ENCODE measurements around the gene TFR2. TPM values are rescaled to one million over a fixed set of nuclear protein-coding genes. Genes with fewer than 3 reads are reported as not detected.

TFR2 gene
- total RNA-seq, 1 experiment from 2014 or later, result 5.7 TPM

DNA sequence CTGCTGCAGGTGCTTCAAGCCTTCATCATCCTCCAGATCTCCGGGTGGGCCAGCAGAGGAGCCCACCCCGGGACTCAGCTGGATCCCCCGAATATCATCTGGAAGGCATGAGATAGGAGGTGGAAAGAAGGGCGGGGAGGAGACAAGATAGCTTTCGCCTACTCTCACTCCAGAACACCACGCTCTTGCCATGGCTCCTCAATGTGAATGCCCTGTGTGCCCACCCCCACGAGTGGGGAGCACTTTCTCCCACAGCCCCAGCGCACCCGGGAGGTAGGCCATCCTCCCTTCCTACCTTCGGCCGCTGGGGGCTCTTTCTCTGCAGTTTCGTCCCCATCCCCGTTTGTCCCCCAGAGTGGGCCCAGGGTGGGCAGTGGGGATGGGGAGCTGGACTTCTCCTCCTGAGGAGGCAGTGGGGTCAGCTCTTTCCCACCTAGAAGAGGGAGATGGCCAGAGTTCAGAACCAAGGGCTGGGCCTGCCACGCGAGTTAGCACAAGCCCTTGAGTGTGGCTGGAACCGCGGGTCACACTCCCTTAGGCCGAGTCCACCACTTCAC is 43.8 kb upstream of the TFR2 start (continued):
- no peak for TF ChIP-seq ZNF281 (CRISPR knock-in tag; IDR thresholded peaks at IDR 0.05)
- TF ChIP-seq NFYB (CRISPR knock-in tag; conservative IDR thresholded peaks at IDR 0.05; ENCODE audit: low read depth), result no peak
- no peak for TF ChIP-seq JAZF1 (CRISPR knock-in tag; IDR thresholded peaks at IDR 0.05)
- TF ChIP-seq NR3C1 (CRISPR knock-in tag; conservative IDR thresholded peaks at IDR 0.05; ENCODE audit: low read depth), result no peak
- no peak for TF ChIP-seq IRF2 (CRISPR knock-in tag; IDR thresholded peaks at IDR 0.05; ENCODE audit: borderline replicate concordance, low read depth)

DNA sequence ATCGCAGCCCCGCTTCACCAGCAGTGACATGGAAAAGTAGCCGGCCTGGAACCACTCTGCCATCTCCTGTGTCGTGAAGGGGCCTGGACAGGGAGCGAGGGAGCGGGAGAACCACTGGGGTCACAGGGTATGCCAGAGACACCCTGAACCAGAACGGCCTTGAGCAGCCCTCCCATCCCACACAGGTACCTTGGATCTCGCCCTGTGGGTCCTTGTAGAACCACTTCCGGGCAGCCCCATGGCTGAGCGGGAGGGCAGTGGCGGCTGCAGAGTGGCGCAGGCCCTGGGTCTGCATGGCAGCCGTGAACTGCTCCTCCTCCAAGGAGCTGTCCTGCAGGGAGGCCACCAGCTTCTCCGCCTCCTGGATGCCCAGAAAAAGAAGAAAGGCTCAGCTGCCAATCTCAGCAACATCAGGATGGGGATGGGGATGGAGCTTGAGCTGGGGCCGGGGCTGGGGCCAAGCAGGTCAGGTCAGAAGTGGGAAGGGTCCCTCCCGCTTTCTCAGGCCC is 43.2 kb upstream of the TFR2 start:
- no peak for DNase-seq (ENCODE audit: low spot score)
- ATAC-seq, result no peak
- Mint-ChIP-seq H3K27me3 (ENCODE audit: low read depth) (no peaks in the 10 kb centered on the region), H3K36me3 (peaks cover 30% of the 10 kb centered on the region), H3K4me1 (peaks cover 10% of the 10 kb centered on the region; the same call in 1 of the 2 replicates), H3K4me3 (no peak overlapping the region), H3K9me3 (no peaks in the 10 kb centered on the region), H3K27ac (no peak overlapping the region)
- TF ChIP-seq, protein P1, sequence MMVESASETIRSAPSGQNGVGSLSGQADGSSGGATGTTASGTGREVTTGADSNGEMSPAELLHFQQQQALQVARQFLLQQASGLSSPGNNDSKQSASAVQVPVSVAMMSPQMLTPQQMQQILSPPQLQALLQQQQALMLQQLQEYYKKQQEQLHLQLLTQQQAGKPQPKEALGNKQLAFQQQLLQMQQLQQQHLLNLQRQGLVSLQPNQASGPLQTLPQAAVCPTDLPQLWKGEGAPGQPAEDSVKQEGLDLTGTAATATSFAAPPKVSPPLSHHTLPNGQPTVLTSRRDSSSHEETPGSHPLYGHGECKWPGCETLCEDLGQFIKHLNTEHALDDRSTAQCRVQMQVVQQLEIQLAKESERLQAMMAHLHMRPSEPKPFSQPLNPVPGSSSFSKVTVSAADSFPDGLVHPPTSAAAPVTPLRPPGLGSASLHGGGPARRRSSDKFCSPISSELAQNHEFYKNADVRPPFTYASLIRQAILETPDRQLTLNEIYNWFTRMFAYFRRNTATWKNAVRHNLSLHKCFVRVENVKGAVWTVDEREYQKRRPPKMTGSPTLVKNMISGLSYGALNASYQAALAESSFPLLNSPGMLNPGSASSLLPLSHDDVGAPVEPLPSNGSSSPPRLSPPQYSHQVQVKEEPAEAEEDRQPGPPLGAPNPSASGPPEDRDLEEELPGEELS (CRISPR knock-in tag; IDR thresholded peaks at IDR 0.05), result no peak
- TF ChIP-seq CREM (CRISPR knock-in tag; IDR thresholded peaks at IDR 0.05) (no peak), ZBTB21 (CRISPR knock-in tag; IDR thresholded peaks at IDR 0.05; ENCODE audit: borderline replicate concordance) (no peak), ZNF121 (CRISPR knock-in tag; IDR thresholded peaks at IDR 0.05) (no peak)
- TF ChIP-seq, protein P2, sequence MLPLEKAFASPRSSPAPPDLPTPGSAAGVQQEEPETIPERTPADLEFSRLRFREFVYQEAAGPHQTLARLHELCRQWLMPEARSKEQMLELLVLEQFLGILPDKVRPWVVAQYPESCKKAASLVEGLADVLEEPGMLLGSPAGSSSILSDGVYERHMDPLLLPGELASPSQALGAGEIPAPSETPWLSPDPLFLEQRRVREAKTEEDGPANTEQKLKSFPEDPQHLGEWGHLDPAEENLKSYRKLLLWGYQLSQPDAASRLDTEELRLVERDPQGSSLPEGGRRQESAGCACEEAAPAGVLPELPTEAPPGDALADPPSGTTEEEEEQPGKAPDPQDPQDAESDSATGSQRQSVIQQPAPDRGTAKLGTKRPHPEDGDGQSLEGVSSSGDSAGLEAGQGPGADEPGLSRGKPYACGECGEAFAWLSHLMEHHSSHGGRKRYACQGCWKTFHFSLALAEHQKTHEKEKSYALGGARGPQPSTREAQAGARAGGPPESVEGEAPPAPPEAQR (CRISPR knock-in tag; IDR thresholded peaks at IDR 0.05), result no peak
- CTCF ChIA-PET, result interaction anchor here (0.6 to 3.4 kb wide), 2 partner anchors 21 to 115 kb away, joined by 5 to 12 read pairs; partner anchors contain the start of gene POP7
- POLR2A ChIA-PET, result interaction anchor here (0.6 to 0.8 kb wide), 3 partner anchors 10 to 489 kb away, joined by 3 to 12 read pairs (median 4); no protein-coding TSS in a partner anchor

DNA sequence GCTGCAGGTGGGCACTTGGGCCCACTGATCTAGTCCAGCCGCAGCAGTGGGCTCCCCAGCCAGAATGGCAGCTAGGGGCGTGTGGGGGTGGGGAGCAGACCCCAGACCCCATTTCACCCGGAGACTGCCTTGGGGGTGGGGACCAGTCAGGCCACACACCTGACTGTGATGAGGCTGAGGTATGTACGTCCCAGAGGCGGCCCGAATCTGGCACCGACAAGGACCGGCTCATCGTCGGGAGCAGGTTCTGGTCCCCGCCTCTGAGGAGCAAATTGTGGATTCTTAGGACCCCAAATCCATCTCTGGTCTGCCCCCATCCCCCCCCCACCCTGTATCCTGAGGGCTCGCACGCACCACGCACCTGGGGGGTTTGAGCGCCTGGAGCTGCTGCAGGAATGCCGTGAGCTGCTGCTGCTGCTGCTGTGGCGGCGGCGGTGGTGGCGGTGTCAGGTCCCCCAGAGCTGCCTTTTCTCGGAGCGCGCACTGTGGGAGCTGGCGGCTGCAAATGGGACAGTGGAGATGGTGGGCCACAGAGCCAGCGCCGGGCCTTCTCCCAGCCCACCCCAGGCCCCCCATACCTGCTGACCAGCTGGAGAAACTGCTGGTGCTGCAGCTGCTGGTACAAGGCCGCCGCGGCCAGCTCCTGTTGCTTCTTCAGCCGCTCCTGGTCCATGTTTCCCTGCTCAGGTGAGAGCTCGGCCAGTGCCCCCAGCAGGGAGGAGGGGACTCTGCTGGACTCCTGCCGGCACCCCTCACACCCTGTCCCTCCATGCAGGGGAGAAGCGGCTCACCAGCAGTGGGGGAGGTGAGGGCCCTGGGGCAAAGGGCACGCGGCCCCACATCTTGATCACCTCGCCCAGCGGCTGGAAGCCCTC is 42.5 kb upstream of the TFR2 start:
- ChIA-PET POLR2A (interaction anchor here (0.6 to 0.9 kb wide), 3 partner anchors 11 to 490 kb away, joined by 3 to 4 read pairs (median 3); no protein-coding TSS in a partner anchor), CTCF (interaction anchor here (0.6 to 3.4 kb wide), 8 partner anchors 7 to 116 kb away, joined by 3 to 12 read pairs (median 5); partner anchors contain the start of gene POP7)
- DNase-seq (ENCODE audit: low spot score) (no peak), ATAC-seq (no peak)
- H3K4me3 Mint-ChIP-seq, result no peak overlapping the region
- no peak overlapping the region for H3K27ac Mint-ChIP-seq
- H3K27me3 Mint-ChIP-seq (ENCODE audit: low read depth), result no peaks in the 10 kb centered on the region
- peaks cover 9% of the 10 kb centered on the region for H3K4me1 Mint-ChIP-seq
- no peaks in the 10 kb centered on the region for H3K9me3 Mint-ChIP-seq
- TF ChIP-seq TP53 (CRISPR knock-in tag; IDR thresholded peaks at IDR 0.05), result no peak
- TF ChIP-seq SMAD4 (CRISPR knock-in tag; IDR thresholded peaks at IDR 0.05), result no peak
- no peak for TF ChIP-seq ELF4 (CRISPR knock-in tag; IDR thresholded peaks at IDR 0.05; ENCODE audit: low read depth)
- TF ChIP-seq, protein P3, sequence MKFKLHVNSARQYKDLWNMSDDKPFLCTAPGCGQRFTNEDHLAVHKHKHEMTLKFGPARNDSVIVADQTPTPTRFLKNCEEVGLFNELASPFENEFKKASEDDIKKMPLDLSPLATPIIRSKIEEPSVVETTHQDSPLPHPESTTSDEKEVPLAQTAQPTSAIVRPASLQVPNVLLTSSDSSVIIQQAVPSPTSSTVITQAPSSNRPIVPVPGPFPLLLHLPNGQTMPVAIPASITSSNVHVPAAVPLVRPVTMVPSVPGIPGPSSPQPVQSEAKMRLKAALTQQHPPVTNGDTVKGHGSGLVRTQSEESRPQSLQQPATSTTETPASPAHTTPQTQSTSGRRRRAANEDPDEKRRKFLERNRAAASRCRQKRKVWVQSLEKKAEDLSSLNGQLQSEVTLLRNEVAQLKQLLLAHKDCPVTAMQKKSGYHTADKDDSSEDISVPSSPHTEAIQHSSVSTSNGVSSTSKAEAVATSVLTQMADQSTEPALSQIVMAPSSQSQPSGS (CRISPR knock-in tag; IDR thresholded peaks at IDR 0.05; ENCODE audit: borderline replicate concordance, low read depth), result no peak
- no peak for TF ChIP-seq NR2C2 (CRISPR knock-in tag; IDR thresholded peaks at IDR 0.05)
- TF ChIP-seq ATF3 (CRISPR knock-in tag; conservative IDR thresholded peaks at IDR 0.05), result no peak
- TF ChIP-seq ATF1 (CRISPR knock-in tag; IDR thresholded peaks at IDR 0.05), result no peak
- no peak for TF ChIP-seq GABPB1 (CRISPR knock-in tag; IDR thresholded peaks at IDR 0.05)
- TF ChIP-seq ZNF396 (CRISPR knock-in tag; IDR thresholded peaks at IDR 0.05; ENCODE audit: borderline replicate concordance), result no peak
- peaks cover 27% of the 10 kb centered on the region for H3K36me3 Mint-ChIP-seq
